Neural cell (in vitro differentiated cells): ENCODE data around the gene CATSPERE. TPM values are rescaled to one million over a fixed set of nuclear protein-coding genes. Genes with fewer than 3 reads are reported as not detected.

Source experiments
- H2AFZ ChIP-seq: fragments of 200-600, 300-800 bp; sonication (generic), shearing (Covaris generic); 2 replicates; pipeline ENCODE4 v1.6.0; 2014; ENCODE audit warnings: low read depth, mild to moderate bottlenecking, antibody characterized with exemption, low read length, moderate library complexity
- H3F3A ChIP-seq: fragments of 200-600 bp; shearing (Covaris generic); 2 replicates; pipeline ENCODE4 v1.6.1; 2016; ENCODE audit warnings: mild to moderate bottlenecking, moderate library complexity, mixed read lengths, antibody characterized with exemption, low read length; ENCODE audit not compliant: insufficient read depth, poor library complexity, severe bottlenecking
- H3K27ac ChIP-seq: fragments of 200-600, 300-800 bp; sonication (generic), shearing (Covaris generic); 2 replicates; pipeline ENCODE4 v1.5.1; 2014; ENCODE audit warnings: mild to moderate bottlenecking, low read length, moderate library complexity
- H3K27me3 ChIP-seq: fragments of 300-800, 200-600 bp; sonication (generic), shearing (Covaris generic); 2 replicates; pipeline ENCODE4 v1.6.0; 2014; ENCODE audit warnings: mild to moderate bottlenecking, low read depth, low read length, moderate library complexity; ENCODE audit not compliant: insufficient read depth
- H3K36me3 ChIP-seq: fragments of 300-800, 200-600 bp; sonication (generic), shearing (Covaris generic); 2 replicates; pipeline ENCODE4 v1.5.1; 2014; ENCODE audit warnings: mild to moderate bottlenecking, antibody characterized with exemption, low read length, moderate library complexity; ENCODE audit not compliant: insufficient read depth
- H3K4me2 ChIP-seq: fragments of 300-800, 200-600 bp; sonication (generic), shearing (Covaris generic); 2 replicates; pipeline ENCODE4 v1.6.0; 2014; ENCODE audit warnings: mild to moderate bottlenecking, low read length
- H3K4me3 ChIP-seq: fragments of 300-800, 200-600 bp; sonication (generic), shearing (Covaris generic); 2 replicates; pipeline ENCODE4 v1.5.1; 2014; ENCODE audit warnings: mild to moderate bottlenecking, low read length, moderate library complexity
- H3K79me2 ChIP-seq: fragments of 200-600 bp; shearing (Covaris generic); replicated peaks from 2 replicates; pipeline ENCODE4 v1.6.0; 2014; ENCODE audit warnings: mild to moderate bottlenecking, low read length, moderate library complexity; ENCODE audit not compliant: insufficient read depth
- H3K9ac ChIP-seq: fragments of 300-800, 200-600 bp; sonication (generic), shearing (Covaris generic); 2 replicates; pipeline ENCODE4 v1.6.1; 2016; ENCODE audit warnings: mild to moderate bottlenecking, low read length, mixed read lengths
- H3K9me2 ChIP-seq: fragments of 200-600 bp; shearing (Covaris generic); 2 replicates; pipeline ENCODE4 v1.6.1; 2016; ENCODE audit warnings: mild to moderate bottlenecking, low read length, mixed read lengths; ENCODE audit not compliant: insufficient read depth
- H3K9me3 ChIP-seq: fragments of 200-600, 300-800 bp; sonication (generic), shearing (Covaris generic); 2 replicates; pipeline ENCODE4 v1.6.1; 2016; ENCODE audit warnings: mild to moderate bottlenecking, mixed run types, low read length, moderate library complexity, mixed read lengths
- H4K20me1 ChIP-seq: fragments of 200-600 bp; shearing (Covaris generic); 2 replicates; pipeline ENCODE4 v1.6.1; 2016; ENCODE audit warnings: mild to moderate bottlenecking, mixed run types; ENCODE audit not compliant: insufficient read depth
- EP300 ChIP-seq: fragments of 450-650 bp; conservative IDR thresholded peaks from 2 replicates; pipeline ENCODE4 v1.6.1; 2014; ENCODE audit warnings: antibody characterized with exemption, mild to moderate bottlenecking, moderate library complexity; ENCODE audit not compliant: poor library complexity, severe bottlenecking
- MXI1 ChIP-seq: fragments of 450-650 bp; conservative IDR thresholded peaks from 2 replicates; pipeline ENCODE4 v1.6.1; 2014; ENCODE audit warnings: antibody characterized with exemption, mild to moderate bottlenecking; ENCODE audit not compliant: poor library complexity, severe bottlenecking
- POLR2AphosphoS5 ChIP-seq: IDR thresholded peaks from 2 replicates; pipeline ENCODE4 v1.6.1; 2012
- RAD21 ChIP-seq: fragments of 450-650 bp; conservative IDR thresholded peaks from 2 replicates; pipeline ENCODE4 v1.6.1; 2014; ENCODE audit warnings: antibody characterized with exemption, mild to moderate bottlenecking, moderate library complexity
- TAF1 ChIP-seq: IDR thresholded peaks from 2 replicates; pipeline ENCODE4 v1.6.1; 2012; ENCODE audit warnings: low read depth
- polyA plus RNA-seq: library from polyadenylated mRNA; depleted of rRNA; stranded (reverse); fragments of >200 nt; gene quantifications from 2 replicates; pipeline ENCODE4 v1.2.3, GENCODE V29; 2014
- TF ChIP-seq, protein P1 (sequence below): fragments of 450-650 bp; IDR thresholded peaks from 2 replicates; pipeline ENCODE4 v1.5.1; 2014; ENCODE audit warnings: antibody characterized with exemption, mild to moderate bottlenecking, moderate library complexity; ENCODE audit not compliant: poor library complexity, severe bottlenecking
- TF ChIP-seq, protein P2 (sequence below): IDR thresholded peaks from 2 replicates; pipeline ENCODE4 v1.6.1; 2012; ENCODE audit warnings: borderline replicate concordance

Gene CATSPERE
- polyA plus RNA-seq, 1 donor from 2014 or later: 5.6 TPM

DNA sequence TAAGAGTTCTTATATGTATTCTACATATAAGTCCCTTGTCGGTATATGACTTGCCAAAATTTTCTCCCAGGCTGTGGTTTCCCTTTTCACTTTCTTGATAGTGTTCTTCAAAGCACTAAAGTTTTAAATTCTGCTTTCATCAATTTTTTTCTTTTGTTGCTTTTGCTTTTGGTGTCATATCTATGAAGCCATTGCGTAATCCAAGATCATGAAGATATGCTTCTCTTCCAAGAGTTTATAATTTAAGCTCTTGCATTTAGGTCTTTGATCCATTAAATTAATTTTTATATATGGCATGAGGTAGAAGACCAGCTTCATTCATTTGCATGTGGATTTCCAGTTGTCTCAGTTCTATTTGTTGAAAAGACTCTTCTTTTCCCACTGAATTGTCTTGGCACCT is 214.1 kb downstream of the CATSPERE start:
- Histone ChIP-seq H3K9me3 (no peaks in the 10 kb centered on the region), H2AFZ (no peak overlapping the region), H3K27me3 (no peaks in the 10 kb centered on the region), H3K9me2 (no peaks in the 10 kb centered on the region), H4K20me1 (no peaks in the 10 kb centered on the region), H3K27ac (no peak overlapping the region), H3K4me2 (no peak overlapping the region), H3F3A (no peaks in the 10 kb centered on the region), H3K9ac (no peak overlapping the region), H3K79me2 (no peaks in the 10 kb centered on the region), H3K4me3 (no peak overlapping the region), H3K36me3 (no peaks in the 10 kb centered on the region)
- no peak for TF ChIP-seq MXI1
- TF ChIP-seq, protein P1, sequence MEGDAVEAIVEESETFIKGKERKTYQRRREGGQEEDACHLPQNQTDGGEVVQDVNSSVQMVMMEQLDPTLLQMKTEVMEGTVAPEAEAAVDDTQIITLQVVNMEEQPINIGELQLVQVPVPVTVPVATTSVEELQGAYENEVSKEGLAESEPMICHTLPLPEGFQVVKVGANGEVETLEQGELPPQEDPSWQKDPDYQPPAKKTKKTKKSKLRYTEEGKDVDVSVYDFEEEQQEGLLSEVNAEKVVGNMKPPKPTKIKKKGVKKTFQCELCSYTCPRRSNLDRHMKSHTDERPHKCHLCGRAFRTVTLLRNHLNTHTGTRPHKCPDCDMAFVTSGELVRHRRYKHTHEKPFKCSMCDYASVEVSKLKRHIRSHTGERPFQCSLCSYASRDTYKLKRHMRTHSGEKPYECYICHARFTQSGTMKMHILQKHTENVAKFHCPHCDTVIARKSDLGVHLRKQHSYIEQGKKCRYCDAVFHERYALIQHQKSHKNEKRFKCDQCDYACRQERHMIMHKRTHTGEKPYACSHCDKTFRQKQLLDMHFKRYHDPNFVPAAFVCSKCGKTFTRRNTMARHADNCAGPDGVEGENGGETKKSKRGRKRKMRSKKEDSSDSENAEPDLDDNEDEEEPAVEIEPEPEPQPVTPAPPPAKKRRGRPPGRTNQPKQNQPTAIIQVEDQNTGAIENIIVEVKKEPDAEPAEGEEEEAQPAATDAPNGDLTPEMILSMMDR: no peak

DNA sequence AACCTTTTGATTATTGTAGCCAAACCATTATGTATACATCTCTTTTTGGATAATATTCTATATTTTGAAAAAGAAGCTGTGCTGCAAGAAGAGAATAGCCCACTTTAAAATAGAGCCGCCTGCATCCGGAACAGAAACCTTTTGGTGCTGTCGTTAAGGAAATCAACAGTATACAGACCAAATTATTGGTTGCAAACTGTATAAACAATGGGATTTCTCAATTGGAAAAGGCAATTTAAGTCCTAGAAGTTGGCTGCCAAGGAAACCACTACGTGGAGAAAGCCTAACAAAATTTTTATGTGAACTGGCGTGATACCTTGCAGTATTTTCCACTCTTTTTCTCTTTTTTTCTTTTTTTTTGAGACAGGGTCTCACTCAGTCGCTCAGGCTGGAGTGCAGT is 217.6 kb downstream of the CATSPERE start:
- H3K27ac ChIP-seq: no peak overlapping the region
- TF ChIP-seq MXI1 (no peak), POLR2AphosphoS5 (no peak), TAF1 (no peak), EP300 (no peak), RAD21 (no peak)
- TF ChIP-seq, protein P2, sequence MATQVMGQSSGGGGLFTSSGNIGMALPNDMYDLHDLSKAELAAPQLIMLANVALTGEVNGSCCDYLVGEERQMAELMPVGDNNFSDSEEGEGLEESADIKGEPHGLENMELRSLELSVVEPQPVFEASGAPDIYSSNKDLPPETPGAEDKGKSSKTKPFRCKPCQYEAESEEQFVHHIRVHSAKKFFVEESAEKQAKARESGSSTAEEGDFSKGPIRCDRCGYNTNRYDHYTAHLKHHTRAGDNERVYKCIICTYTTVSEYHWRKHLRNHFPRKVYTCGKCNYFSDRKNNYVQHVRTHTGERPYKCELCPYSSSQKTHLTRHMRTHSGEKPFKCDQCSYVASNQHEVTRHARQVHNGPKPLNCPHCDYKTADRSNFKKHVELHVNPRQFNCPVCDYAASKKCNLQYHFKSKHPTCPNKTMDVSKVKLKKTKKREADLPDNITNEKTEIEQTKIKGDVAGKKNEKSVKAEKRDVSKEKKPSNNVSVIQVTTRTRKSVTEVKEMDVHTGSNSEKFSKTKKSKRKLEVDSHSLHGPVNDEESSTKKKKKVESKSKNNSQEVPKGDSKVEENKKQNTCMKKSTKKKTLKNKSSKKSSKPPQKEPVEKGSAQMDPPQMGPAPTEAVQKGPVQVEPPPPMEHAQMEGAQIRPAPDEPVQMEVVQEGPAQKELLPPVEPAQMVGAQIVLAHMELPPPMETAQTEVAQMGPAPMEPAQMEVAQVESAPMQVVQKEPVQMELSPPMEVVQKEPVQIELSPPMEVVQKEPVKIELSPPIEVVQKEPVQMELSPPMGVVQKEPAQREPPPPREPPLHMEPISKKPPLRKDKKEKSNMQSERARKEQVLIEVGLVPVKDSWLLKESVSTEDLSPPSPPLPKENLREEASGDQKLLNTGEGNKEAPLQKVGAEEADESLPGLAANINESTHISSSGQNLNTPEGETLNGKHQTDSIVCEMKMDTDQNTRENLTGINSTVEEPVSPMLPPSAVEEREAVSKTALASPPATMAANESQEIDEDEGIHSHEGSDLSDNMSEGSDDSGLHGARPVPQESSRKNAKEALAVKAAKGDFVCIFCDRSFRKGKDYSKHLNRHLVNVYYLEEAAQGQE: no peak
- TF ChIP-seq, protein P1: no peak

More for the DNA sequence above, 217.6 kb downstream of the CATSPERE start:
- Histone ChIP-seq H3K4me2 (no peak overlapping the region), H3K27me3 (no peaks in the 10 kb centered on the region), H4K20me1 (no peaks in the 10 kb centered on the region), H3F3A (no peaks in the 10 kb centered on the region), H2AFZ (no peak overlapping the region), H3K36me3 (no peaks in the 10 kb centered on the region), H3K79me2 (no peaks in the 10 kb centered on the region), H3K9me3 (no peaks in the 10 kb centered on the region), H3K4me3 (no peak overlapping the region), H3K9ac (no peak overlapping the region), H3K9me2 (no peaks in the 10 kb centered on the region)
